GM03348 (cell line): ENCODE results near the gene LEFTY1.

Experiments
- DNase-seq: peaks from one replicate; pipeline ENCODE4 v3.0.0; 2012; ENCODE audit warnings: low spot score

The LEFTY1 gene

DNA sequence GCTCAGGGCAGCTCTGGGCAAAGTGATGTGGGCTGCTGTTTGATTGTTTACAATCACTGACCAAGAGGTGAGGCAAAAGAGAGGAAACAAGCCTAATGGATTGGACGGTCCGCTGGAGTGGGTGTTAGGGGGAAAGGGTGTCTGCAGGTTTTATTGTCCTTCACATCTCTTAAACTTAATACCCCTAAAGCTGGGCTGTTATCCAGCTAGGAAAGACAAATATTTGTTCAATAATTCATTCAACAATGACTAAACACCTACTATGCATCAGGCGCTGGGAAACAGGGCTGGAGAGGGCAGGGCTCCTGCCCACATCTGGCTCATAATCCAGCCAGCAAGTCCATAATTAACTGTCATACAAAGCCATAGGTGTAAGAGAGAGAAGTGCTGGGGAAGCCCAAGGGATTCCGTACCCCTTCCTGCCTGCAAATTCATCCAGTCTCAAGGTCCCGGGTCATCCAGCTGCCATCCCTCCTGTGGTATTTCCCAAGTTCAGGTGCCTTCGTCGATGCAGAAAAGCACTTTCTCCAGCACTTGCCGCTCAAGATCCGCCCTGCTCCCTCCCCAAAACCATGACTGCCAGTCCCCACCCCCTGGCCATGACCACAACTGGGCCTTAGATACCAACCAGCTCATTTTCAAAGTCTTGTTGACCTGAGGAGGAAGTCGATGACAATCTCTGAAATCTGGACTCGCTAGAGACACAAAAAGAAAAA, 17.4 kb downstream of the LEFTY1 start:
- no peak for DNase-seq

DNA sequence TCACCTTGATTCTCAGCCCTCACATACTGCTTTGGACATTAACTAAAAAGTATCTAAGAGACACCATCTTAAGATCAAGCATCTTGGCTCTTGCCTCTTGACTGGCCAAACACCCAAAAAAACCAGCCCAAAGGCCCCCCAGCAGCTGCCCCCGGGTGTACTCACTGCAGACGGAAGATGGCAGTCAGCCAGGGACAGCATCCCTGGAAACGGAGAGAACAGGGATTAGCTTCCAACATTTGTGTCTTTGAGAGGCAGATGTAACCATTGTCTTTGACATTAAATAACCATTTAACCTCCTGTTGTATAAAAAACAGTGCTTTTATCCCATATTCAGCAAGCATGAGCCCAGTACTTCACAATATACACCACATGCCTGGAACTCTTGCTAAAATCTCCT, 18.0 kb downstream of the LEFTY1 start:
- no peak for DNase-seq

DNA sequence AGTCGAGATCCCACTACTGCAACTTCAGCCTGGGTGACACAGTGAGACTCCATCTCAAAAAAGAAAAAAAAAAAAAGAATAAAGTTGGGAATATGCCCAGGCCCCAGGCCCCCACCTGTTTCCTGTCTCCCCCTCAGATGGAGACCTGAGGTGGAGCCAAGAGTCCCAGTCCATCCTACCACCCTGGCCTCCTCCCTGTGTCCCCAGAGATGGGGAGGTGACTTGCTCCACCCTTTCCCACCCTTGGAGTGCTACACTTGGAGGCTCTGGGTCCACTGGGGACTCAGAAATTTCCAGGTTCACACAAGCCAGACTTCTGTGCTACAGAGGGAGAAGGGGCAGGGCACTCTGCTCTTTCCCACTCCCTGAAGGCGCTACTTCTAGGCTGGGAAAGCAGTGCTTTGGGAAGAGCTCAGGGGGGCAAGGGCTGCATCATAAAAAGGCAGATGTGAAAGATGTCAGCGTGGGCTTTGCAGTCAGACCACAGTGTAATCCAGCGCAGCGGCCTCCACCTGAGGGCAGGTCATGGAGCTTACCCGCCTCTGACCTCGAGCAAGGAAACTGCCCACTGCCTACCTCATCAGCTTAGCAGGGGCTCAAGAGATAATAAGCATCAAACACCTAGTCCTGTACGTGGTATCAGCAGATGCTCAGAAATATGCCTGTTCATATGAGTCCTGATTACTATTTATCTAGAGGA, 20.2 kb downstream of the LEFTY1 start:
- no peak for DNase-seq

DNA sequence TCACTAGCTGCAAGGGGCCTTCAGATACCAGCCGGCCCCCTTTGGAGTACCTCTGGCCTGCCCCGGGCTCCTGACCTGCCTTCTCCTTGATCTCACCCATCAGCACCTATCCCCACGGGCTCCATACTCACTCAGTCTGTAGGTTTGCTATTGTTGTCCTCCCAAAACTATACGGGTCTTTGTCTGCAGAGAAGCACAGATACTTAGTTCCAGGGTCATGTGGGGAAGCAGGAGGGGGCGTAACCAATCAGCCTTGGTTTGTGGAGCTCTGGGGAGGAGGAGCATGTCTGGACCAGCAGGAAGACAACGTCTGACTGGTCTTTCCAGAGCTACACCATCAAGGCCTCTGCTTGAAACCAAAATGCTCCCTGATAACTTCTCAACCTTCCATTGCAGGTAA, 22.0 kb downstream of the LEFTY1 start:
- DNase-seq = no peak

DNA sequence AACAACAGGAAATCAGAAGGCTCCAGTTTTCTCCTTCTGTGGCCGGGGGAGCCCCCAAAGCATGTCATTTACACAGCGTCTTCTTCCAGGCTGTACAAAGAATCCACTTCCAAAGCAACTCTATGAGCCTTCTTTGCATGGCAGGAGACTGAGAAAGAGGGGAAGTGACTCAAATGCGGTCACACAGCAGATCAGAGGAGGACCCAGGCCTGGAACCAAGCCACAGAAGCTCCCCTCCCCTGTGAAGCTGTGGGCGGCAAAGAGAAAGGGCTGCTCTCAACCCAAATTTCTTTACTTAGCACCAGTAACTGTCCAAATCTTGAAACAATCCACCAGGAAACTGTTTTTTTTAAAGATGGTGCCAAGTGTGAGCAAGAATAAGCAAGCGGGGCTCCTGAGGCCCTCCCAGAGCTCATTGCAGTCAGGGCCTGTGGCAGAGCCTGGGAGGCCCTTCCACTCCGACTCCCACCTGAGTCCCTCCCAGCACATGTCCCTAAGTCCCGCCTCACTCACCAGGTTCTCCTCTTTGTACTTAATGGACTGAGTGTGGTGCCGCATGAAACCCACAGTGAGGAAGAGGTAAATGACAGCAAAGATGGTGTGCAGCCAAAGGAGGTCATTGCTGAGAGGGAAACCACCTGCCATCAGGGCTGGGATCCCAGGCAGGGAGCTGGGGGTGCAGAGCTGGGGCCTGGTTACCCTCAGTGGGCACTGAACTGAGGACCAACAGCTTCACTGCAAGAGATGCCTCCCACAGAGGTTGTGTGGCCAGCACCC, 22.7 kb downstream of the LEFTY1 start:
- no peak for DNase-seq

DNA sequence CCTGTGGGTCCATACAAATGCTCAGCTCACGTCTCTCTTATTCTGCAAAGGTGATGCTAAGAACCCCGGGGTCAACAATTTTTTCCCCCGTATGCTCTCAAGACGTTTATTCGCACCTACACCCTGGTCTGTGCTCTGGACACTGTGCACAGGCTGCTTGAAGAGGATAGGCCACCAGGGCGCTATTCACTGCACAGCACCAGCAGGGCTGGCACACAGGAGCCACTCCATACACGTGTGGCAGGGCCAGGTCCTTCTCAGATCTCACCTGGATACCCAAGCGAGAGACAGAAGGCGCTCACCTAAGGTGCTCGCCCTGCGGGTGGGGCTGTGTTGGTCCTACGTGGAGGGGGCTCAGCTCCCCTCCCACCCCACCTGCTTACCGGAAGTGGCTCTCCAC, 23.4 kb downstream of the LEFTY1 start:
- no peak for DNase-seq

DNA sequence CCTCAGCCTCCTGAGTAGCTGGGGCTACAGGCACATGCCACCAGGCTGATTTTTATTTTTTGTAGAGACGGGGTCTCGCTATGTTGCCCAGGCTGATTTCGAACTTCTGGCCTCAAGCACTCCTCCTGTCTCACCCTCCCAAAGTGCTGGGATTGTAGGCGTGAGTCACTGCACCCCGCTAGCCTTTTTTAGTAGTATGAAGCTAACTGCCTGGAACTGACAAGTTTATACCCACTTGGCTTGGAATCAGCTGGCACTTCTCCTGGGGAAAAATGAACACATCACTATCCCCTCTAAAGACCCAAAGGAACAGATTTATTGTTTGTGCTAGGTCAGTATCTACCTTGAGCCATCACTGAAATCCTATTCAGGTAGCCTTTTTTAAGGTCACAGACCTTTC, 25.8 kb downstream of the LEFTY1 start:
- no peak for DNase-seq

DNA sequence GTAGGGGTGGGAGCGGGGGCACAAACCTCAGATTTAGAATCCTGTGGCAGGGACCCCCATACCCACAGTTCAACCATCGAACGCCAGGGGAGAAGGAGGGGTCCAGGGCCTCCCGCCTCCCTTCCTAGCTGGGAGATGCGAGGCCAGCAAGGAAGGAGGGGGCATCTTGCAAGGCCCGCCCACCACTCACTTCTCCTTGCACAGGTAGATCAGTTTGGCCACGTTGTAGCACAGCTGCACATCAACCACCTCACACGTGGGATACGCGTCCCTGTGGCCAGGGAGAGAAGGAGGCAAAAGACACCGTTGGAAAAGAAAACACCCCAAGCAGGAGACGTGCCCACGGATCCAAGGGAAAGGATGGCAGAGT, 26.4 kb downstream of the LEFTY1 start:
- no peak for DNase-seq

DNA sequence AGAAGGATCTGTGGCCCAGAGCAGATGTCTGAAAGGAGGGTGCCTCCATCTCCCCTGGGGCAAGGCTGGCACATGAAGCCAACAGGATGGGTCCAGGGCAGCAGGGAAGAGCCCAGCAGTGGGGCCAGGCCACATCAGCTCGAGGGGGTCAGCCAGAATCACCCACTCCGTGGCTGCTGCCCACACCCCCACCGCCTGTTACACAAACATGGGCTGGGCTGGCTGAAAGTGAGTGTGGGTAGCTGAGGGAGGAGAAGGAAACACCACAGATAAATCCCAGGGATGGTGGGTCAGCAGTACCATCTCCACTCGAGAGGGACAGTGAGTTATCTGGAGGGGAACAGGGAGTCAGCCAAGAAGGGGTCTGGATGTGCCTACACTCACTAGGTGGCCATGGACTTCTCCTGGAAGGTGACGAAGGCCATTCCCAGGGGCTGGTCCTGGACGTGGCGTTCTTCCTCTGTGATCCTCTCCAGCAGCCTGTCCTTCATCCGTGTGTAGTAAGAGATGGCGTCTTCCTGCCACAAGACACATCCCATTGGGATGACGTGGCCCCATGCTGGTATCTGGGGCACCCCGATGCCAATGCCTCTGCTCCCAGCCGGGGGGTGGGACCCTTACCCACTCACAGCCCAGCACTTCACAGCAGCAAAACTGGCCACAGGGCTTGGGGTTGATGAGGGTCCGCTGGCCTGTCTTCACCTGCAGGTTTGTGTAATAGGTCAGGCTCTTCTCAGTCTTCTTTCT, 26.9 kb downstream of the LEFTY1 start:
- no peak for DNase-seq

DNA sequence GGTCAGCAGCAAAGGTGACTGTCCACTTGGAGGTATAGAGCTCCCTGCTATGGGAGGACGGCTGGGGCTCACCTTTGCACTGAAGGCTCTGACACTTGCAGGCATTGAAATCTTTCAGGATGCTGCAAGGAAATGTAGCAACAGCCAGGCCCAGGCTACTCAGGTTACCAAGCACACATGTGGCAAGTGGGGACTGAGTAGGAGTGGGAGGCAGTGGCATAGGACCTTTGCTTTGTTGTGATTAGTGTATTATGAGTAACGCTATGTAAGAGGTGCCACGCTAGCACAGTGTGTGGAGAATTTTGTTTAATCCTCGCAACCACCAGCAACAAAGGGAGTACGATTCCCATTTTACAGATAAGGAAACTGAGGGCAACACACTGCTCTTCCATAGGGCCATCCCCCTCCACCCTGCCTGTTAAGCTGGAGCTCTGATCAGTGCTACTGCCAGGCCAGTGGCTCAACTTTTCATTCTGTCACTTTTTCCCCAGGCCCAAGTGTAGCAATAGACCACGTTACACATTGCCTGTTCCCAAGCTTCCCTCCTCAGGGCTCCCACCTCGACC, 28.0 kb downstream of the LEFTY1 start:
- no peak for DNase-seq

DNA sequence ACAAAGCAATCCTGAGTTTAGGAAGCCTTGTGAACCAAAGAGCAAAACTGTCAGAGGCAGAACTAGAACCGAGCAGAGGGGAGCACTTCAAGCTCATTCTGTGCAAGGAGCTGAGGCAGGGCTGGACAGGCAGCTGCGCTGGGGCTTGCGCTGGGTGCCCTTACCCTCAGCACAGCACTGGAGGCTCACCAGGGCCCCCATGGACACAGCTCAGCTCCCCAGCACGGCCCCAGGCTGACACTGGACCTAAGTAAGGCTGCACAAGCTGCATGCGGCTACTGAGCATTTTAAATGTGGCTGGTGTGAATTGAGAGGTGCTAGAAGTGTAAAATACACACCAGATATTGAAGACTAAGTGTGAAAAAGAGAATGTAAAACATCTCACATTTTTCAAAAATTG, 28.8 kb downstream of the LEFTY1 start:
- DNase-seq = no peak

DNA sequence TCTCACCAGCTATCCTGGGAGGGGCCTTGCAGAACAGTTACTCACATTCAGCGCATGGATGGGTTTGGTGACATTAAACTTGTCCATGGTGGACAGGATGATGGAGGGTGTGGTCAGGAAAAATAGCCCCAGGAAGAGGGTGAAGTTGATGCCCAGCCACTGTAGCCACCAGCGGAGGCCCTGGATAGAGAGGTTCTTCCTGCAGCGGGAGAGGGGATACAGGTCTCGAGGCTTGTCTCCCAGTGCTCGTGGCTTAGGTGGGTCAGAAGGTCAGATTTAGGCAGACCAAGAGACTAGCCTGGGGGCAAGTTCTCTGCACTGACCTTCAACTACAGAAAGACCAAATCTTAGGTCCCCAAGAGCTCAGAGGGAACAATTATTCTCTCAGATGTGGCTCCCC, 29.8 kb downstream of the LEFTY1 start:
- DNase-seq = no peak

DNA sequence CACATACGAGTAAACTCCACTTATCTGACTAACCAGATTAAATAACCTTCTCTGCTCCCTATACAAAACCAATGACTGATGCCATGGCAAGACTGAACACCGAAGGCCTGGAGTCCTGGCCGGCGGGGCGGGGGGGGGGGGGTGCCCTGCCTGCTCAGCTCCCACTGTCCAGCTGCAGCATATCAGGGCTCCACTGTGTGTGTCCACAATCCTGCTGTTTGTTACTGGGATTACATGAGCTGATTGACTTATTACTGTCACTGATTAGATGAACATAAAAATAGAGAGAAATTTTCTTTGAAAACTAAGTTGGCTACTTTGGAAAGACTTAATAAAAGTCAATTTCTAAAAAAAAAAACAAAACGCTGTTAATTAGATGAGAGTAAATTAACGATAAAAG, 31.7 kb downstream of the LEFTY1 start:
- DNase-seq = no peak

DNA sequence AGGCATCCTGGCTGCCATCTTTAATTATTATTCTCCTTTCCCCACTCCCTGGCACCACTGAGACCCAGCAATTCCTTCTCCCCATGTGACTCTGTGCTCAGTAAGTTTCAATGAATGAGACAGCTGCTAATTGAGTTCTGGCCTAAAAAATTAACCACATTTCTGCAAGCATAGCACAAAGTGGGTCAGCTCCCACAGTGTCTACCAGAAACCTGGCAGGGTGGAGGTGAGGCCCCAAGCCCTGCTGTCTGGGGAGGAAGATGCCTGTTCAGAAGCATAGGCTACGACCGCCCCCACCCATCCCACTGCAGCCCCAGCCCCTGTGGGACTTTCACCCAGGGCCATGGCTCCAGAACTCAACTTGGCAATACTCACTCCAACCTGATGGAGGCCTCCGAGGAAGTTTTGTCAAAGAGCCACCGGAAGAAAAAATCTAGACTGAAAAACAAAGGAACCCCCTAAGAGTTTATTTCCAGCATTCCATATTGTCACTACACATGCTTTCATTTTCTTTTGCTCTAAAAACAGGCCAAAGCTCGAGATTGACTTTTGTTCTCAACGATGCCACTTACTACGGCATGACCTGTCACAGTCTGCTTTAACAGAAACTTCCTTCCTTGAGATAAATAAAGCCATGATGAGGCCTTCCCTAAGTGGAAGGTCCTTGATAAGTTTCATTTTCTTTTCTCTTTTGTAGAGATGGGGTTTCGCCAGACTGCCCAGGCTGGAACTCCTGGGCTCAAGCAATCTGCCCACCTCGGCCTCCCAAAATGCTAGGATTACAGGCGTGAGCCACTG, 33.2 kb downstream of the LEFTY1 start:
- DNase-seq = no peak

DNA sequence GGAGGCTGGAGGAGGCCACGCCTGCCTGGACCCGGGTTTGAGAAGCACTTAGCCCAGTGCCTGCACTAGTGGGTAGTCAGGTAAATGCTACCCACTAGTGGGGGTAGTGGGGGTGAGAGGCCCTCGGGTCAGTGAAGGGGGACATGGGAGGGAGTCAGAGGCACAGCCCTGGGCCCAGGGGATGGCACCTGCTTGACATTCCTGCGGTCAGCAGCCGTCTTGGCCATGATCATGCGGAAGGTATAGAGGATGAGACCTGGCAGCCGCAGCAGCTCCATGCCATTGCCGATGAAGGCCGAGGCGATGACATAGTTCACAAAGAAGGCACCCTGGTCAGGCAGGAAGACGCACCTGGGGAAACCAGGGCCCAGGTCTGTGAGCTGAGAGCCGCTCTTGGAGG, 35.5 kb downstream of the LEFTY1 start:
- no peak for DNase-seq

DNA sequence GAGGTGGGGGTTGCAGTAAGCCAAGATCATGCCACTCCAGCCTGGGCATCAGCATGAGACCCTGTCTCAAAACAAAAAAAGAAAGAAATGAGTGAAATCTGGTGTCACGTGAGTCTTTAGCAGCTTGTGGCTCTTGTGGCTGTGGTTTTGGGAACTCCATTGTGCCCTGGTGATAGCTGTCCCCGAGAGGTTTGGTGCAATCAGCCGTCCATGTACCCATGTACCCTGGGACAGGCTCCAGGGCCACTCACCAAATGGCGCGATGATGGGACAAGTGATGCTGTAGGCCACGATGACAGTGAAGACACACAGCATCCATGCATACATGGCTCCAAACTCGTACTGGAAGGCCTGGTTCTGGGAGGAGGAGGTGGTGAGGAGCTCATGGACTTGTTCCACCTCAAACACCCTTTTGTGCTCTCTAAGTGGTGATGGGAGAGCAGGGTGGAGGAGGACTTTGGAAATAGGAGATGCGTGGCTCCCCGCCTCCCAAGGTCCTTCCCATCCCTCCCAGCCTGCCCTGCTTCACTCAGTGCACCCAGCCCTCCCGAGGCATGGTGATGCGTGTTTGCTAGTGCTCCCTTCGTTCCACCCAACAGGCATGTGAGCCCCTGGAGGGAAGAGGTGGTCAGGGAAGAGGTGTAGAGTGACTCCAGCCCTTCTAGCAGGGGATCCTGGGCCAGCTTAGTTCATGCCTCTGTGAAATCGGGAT, 36.4 kb downstream of the LEFTY1 start:
- no peak for DNase-seq

DNA sequence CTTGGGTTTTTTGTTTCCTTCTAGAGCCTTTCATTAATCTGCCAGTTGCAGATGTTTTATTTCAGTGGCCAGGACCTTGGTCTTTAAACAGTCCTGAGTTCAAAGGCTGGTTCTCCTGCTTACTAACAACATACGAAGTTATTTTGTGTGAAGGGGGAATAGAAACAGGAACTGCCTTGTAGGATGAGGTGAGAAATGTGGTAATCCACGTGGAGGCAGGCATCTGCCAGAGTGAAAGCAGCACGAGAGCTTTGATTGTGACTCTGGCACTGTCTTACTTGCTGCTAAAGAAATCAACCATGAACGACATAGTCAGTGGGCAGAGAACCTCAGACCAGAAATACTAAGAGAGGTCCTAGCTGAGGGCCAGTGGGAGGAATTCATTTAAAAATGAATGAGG, 37.1 kb downstream of the LEFTY1 start:
- no peak for DNase-seq

DNA sequence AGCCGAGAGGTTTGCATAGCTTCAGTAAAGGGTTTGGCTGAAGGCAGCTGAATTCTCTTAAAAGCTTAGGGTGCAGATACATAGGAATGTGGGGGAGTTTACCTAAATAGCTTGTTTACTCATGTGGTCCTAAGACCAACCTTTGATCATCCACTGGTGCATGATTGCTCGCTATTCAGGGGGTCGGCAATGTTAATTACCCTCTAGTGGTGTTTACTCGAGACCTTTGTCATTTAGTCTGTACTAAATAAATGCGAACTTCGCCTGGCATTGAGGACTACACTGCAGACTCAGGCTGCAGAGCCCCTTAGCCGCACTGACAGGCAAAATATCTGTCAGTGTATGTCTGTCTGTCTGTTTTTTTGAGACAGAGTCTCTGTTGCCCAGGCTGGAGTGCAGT, 38.6 kb downstream of the LEFTY1 start:
- no peak for DNase-seq

DNA sequence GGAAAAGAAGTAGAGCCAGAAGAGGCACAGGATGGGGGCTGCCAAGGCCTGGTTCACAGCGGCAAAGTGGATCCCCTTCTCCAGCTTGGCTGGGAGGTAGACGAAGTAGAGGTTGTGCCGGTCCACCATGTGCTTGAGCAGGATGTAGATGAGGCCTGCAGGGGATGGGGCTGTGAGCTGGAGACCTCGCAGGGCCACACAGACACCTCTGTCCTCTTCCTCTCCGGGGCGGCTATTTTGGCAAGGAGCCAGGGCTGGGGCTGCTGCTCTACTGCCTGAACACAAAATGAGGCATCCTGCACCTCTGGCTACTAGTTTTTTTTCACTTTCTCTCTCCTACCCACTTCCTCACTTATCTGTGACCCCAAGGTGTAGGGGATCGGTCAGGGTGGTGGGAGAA, 39.0 kb downstream of the LEFTY1 start:
- no peak for DNase-seq

DNA sequence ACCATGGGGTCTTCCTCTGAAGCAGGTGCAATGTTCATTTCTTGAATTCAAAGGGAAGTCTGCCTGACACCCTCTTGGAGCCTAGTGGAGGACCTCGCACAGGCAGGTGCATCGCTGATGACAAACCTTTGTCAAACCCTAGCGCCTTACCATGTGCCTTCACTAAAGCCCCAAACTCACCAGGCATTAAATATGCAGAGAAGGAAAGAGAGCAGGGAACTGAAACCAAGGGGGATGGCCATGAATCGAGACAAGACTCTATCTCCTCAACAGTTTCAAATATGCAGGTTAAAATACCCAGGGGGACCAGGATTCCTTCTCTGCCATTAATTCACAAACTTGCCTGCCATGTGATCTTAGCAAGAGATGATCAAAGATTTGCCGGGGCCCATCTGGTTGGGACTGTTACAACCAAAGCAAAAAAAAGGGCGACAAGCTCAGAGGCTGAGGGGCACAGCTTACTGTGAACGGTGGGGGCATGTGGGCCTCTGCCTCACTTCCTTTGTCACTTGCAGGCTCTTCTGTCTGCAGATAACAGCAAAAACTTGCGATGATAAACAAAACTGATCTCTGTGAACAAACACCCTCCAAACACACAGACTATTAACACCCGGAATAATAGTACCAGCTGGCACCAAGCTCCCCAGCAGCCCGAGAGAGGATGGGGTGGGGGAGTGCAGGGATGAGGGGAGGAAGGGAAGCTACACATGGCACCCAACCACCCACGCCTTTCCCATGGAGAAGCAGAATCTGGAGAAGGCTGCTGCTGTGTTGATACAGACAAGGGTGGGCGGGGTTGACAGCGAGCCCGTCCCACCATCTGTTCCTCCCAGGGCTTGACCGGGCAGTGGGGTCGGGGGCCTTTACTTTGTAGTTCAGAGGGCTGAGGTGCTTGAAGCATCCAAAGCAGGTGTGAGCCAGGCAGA, 40.7 kb downstream of the LEFTY1 start:
- DNase-seq = no peak
